Stimulated activated naive CD4-positive, alpha-beta T cell treated with Interleukin-2 at 50 U/mL for 16 hours (primary cell): Measurements from ENCODE around the gene SLC5A2.
"Not testable (repeated sequence)": the region's sequence is repeated elsewhere in the genome, so short reads cannot be mapped to it uniquely, and the experiment has no call there.

Experiments
- DNase-seq: peaks from one replicate; lab custom pipeline; 2025; lab: John Stamatoyannopoulos, UW

The SLC5A2 gene

DNA sequence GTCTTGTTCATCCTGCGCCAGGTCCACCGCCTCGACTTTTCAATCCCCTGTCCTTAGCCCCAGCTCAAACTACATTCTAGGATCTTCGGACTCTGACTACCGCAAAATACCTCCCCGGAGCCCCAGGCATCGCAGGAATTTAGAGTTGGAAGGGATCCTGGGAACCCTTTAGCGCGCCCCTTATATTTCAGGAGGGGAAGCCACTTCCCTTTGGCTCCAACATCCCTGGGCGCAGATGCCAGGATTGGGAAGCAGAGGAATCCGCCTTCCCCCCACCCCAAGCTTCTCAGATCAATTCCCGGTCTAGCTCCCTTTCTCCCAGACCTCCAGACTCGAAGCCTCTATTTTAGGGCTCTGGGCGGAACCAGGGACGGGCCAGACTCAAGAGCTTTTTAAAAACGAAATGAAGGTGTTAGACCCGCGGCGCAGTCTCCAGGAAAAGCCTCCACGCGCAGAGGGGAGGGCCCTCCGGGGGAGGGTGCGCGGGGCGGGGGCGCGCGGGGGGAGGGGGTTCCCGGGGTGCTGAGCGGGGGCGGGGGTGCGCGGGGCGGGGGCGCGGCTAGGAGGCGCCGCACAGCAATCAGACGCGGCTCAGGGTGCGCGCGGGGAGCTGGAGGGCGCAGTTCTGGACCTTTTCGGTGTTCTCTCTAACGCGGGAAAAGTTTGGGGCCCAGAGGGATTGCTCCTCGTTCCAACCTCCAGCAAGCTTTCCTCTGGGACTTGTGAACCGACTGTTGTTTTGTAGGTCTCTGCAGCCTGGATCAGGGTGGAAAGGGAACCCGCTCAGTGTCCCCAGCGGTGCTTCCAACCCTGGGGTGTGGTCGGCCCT is 46.4 kb downstream of the SLC5A2 start:
- DNase-seq, result no peak

DNA sequence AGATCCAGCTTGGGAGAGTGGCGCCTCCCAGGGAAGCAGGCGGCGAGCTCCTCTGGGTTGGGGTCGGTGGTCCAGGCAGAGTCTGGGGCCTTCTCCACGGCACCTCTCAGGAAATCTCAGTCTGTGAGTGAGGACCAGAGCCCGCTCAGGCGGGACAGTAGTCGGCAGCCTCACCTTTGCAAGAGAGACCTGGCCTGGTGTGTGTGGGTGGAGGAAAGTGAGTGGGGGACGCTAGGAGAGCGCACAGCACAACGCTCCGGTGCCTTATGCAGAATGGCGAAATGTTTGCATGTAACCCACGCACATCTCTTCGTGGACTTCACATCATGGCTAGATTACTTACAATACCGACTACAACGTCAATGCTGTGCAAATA is 47.0 kb downstream of the SLC5A2 start:
- DNase-seq, result no peak

DNA sequence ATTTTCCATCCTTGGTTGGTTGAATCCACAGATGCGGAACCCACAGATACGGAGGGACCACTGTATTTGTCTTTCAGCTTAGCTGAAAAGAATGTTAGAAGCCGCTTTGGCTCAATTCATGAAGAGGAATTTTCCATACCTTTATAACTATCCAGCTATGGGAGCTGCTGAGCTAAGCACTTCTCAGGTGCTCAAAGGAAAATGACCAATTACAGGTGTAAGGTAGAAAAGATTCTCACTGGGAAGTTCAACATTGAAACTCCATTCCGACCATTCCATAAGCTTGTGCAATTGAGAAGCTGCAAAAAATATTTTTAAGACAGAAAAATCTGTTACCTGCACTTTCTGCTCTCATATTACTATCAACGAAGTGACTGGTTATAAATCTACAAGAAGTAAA is 47.5 kb downstream of the SLC5A2 start:
- no peak for DNase-seq

DNA sequence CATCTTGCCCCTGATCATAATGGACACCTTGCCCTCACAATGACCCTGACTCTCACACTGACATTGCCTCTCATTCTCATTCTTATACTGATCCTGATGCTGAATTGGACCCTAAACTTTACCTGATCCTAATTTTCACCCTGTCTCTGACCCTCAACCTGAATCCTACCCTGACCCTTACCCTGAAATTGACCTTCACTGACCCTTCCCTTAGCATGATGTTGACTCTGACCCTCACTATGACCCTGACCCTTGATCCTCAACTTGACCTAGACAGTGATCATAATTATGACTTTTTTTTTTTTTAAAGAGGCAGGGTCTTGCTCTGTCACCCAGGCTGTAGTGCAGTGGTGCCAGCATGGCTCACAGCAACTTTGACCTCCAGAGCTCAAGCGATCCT is 48.2 kb downstream of the SLC5A2 start:
- DNase-seq, result no peak

DNA sequence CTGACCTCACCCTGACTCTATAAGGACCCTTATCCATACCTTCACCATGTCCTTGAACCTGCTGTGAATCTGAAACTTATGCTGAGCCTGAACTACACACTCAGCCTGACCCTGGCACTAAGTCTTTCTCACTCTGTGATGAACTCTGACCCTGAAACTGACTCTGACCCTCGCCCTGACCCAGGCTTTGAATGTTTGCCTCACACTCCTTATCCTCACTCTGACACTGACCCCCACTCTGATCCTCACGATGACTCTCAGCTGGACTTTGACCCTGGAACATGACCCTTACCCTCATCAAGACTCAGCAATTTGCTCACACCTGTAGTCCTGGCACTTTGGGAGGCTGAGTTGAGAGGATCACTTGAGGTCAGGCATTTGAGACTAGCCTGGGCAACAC is 49.2 kb downstream of the SLC5A2 start:
- DNase-seq, result no peak

DNA sequence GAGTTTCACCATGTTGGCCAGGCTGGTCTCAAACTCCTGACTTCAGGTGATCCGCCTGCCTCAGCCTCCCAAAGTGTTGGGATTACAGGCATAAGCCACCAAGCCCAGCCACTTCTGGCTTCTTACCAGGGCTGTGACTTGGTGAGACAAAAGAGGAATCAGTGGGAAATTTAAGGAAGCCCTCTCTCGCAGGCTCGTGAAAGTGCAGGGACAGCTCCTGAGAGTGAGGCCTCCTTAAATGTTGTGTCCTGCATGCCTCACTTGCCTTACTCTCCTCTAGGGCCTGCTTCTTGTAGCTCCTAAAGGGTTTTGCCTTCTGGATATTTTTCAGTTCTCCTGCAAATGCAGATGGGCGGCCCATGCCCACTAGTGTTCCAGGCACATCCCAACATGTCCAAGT is 50.0 kb downstream of the SLC5A2 start:
- DNase-seq, result no peak

DNA sequence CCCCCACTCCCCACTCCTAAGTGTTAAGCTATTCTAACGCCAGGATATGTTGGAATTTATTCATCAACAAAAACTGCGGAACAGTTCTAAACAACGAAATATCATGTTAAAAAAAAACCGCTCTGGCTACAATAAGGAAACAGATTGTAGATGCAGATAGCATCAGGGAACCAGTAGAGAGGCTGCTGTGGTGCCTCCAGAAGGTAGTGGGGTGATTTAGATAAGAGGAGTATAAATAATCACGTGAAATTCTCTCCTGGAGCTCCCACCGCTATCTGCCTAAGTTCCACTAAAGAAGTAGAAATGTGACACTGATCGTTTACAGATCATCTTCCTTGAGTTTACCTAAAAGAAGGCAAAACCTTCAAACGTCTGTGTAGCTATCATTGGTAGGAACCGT is 52.8 kb downstream of the SLC5A2 start:
- no peak for DNase-seq

DNA sequence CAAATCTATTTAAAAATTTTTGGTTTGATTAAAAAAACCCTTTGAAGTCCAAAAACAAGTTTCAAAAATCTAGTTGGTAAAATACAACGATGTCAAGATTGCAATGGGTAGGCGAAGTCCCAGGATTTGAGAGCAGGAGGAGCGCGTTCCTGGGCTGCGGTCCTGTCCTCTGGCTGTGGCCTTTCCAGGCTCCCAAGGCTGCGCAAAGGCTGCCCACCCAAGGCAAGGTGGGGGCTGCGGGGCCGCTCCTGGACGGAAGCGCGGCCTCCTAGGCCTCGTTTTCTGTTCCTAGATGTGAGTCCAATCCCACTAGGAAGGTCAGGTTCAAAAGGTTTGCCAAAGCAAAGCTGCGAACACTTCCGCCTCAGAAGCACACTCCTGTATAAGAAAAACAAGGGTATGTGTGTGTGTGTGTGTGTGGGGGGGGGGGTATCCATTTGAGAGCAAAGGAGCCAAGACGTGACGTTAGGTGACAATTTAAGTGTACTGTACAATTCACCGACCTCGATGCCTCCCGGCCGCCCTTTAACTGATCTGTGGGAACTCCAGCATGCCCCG is 54.0 kb downstream of the SLC5A2 start:
- DNase-seq, result no peak

DNA sequence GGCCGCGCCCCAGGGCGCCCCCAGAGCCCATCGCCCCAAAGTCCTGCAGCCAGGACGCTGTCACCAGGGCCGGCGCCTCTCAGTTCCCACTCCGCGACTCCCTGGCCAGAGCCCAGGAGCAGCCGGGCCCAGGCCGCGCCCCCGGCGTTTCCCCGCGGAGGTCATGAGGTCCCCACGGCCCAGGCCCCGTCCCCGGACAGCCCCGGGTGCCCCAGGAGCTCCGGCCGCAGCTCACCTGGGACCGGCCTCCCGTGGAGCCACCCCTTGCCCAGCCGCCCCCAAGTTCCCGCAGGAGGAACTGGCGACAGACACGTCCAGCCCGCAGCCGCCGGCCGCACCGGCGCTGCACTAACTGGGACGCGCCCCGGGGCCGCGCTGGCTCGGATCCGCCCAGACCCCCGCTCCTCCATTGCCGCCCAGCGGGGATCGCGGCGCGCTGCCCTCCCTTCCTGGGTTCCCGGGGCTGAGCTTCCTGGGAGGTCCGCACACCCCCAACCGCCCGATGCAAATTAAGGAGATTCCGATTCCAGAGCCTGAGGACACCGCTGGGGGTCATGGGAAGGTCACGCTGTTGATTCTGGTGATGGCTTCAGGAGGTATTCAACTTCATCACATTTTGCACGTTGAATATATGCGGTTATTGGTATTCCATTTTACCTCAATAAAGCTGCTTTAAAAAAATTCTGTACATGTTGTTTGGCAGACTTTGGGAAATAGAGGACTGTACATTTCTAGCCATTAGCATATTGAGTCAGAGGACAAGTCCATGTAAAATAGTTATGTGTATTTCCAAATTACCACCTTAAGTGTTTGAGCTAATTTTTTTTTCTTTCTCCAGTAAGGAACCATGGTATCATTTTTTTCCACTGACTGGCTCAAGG is 54.7 kb downstream of the SLC5A2 start:
- no peak for DNase-seq

DNA sequence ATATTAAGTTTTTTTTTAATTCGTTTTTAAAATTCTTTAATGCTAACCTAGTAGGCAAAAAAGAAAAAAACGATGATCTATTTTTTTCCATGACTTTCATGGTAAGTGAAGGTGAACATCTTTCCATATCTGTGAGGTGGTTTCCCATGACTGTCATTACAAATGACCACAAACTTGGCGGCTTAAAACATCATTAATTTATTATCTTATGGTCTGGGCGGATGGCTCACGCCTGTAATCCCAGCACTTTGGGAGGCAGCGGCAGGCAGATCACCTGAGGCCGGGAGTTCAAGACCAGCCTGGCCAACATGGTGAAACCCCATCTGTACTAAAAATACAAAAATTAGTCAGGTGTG is 55.3 kb downstream of the SLC5A2 start:
- DNase-seq, result not testable (repeated sequence)

DNA sequence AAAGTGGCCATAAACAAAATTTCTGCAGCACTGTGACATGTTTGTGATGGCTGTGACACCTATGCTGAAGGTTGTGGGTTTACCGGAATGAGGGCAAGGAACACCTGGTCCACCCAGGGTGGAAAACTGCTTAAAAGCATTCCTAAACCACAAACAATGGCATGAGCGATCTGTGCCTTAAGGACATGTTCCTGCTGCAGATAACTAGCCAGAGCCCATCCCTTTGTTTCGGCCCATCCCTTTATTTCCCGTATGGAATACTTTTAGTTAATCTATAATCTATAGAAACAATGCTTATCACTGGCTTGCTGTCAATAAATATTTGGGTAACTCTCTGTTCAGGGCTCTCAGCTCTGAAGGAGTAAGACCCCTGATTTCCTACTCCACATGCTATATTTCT is 56.8 kb downstream of the SLC5A2 start:
- DNase-seq, result not testable (repeated sequence)
